Measurements from ENCODE around the gene COPA.
"Not testable (repeated sequence)": the region's sequence is repeated elsewhere in the genome, so short reads cannot be mapped to it uniquely, and the experiment has no call there.

The COPA gene

GRCh38 chr1:160342953-160343869 lies at the start of gene COPA, which contains the start of gene NCSTN:
TSS of gene COPA (minus strand) at chr1:160343250. CDS start at chr1:160343170, 80 bp downstream.
TSS of gene NCSTN (plus strand) at chr1:160343383. CDS start at chr1:160343397, 14 bp downstream.
- peak; percentile 78 for DNase-seq

DNA sequence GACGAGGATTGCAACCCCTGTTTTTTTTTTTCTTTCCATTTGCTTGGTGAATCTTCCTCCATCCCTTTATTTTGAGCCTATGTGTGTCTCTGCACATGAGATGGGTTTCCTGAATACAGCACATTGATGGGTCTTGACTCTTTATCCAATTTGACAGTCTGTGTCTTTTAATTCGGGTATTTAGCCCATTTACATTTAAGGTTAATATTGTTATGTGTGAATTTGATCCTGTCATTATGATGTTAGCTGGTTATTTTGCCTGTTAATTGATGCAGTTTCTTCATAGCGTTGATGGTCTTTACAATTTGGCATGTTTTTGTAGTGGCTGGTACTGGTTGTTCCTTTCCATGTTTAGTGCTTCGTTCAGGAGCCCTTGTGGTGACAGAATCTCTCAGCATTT lies 45.4 kb upstream of the COPA start:
- DNase-seq: not testable (repeated sequence)

GRCh38 chr1:160384812-160385211 lies 41.8 kb upstream of the COPA start:
- DNase-seq: not testable (repeated sequence)

DNA sequence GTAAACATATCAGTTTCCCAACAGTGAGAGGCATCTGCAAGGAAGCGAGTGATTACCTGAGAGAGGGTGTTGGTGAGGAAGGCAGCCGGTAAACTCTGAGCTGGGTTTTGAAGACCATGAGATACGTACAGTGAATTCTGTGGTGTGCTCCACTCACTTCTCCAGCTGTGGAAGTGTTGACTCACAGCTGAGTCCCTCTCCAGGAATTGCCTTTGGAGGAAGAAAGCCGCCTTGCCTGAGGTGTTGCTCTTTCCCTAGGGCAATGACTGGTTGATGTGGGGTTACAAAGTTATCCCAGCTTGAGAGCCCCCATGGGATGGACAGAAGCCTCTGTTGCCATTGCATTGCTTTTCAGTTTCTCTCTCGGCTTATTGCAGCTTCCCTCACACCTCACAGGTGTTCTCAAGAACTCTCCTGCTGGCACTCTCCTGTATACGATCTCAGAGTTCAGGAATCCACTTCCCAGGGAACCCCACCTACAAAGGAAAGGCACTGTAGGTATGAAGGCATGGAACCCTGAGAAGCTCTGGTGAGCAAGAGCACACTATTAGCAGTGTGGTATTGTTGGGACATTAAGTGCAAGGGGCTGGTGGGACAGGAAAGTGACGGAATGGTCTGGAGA lies 34.6 kb upstream of the COPA start:
- no peak for DNase-seq

DNA sequence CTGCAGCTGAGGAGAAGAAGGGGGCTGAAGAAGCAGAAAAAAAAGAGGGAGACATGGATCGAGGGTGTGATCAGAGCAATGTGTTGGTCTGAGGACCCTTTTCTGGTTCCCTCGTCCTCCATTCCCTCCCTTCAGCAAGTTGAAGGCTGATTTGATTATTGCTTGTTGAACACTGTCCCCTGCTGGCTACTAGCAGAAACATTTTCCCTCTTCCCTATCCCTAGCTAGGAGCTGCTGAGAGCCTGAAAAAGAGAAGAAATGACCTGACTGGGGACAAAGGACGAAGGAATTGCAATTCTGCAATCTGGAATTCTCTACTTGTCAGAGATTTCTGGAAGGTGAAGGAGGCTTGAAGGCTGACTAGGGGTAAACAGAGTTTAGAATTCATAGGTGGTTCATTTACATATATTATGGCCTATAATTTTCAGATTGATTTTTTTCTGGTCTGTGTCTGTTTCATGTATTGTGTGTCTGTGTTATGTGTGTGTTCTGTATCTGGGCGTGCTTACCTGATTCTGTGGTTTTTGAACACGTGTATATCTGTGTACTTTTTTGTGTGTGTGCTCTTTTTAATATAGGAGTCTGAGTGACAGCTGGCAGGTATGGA lies 33.6 kb upstream of the COPA start:
- DNase-seq: peak; percentile 34

GRCh38 chr1:160375788-160376524 lies 32.9 kb upstream of the COPA start:
- DNase-seq: no peak

DNA sequence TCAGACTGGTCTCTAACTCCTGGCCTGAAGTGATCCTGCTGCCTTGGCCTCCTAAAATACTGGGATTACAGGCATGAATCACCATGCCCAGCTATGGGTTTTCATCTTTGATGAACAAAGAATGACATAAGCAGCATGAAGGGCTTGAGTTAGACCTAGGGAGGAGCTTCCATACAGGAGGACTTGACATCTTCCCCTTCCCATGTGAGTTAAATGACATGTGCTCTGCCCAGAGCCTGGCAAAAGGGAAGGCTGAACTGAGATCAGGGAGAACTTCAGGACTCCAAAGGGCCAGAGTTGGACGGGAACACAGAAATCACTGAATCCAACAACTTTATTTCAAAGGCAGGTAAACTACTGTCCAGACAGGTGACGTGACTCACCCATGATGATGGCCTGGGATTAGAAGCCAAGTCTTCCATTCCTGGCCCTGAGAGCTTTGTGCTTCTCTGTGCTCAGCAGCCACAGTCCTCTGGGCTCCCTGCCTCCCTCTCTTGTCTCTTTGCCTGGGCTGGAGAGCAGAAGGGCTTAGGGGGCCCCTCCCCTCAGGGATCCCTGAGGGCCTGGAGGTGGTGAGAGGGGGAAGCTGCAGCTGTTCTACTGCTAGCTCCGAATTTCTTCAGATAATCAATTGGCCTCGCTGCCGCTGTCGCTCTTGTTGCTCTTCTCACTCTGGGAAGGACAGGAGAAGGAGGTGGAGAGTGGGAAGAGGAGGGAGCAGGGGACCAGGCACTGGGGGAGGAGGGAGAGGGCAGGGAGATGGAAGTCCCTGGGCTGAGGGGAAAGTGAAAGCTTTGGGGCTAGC lies 31.5 kb upstream of the COPA start:
- no peak for DNase-seq

- DNase-seq: no peak
Observed at GRCh38 chr1:160373696-160374095, 30.6 kb upstream of the COPA start.

DNA sequence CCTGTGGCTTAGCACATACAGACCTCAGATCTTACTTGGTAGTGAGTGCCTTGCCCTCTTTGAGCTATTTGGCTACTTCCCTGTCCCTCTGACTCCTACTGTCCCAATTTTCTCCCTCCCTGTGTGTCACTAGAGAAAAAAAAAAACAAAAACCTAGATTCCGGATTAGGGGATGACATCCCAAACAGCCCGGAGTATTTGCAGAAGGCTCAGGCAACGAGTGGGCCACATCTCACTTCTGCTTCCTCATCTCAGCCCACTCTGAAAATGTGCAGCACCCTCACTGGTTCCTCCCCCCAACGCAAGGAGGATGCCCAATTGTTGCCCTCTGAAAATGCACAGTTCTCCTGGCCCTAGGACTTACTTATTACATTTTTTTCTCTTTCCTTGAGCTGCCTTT lies 28.7 kb upstream of the COPA start:
- DNase-seq: no peak

- no peak for DNase-seq
Observed at GRCh38 chr1:160371346-160371631, 28.2 kb upstream of the COPA start.

- no peak for DNase-seq
Observed at GRCh38 chr1:160370561-160371345, 27.7 kb upstream of the COPA start.

- DNase-seq: no peak
Observed at GRCh38 chr1:160369087-160369486, 26.0 kb upstream of the COPA start.

- DNase-seq: no peak
Observed at GRCh38 chr1:160367934-160368923, 25.2 kb upstream of the COPA start.

- no peak for DNase-seq
Observed at GRCh38 chr1:160367516-160367900, 24.5 kb upstream of the COPA start.

DNA sequence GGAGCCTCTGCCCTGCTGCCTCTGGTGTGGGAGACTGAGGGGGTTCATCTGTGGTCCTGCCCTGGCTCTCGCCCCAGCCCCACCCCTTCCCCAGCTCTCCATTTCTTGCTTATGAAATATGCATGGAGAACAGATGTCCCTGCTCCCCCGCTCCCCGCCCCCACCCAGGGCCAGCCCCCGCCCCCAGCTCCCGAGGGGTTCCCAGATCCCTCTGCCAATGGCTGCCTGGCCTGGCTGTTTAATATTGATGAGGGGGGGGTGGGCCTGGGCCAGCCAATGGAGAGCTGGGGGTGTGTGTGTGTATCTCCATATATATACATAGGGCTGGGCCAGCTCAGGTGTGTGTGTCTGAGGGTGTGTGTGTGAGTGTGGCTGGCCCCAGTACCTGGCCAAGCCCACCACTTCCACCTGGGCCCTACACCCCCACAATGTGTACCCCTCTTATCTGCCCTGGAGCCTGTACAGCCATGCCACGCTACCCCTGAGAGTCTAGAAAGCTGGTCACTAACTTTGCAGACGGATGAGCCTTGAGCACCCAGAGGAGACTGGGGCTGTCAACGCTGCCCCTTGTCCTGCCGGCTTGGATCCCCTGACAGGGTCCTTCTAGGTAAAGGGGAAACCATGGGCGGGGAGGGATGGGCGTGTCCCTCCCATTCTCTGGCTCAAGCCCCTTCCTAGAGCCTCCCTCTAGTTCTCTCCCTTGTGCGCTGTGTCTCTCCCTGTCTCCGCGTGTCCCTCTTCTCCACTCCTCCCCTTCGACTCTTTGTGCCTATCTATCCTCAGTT lies 23.9 kb upstream of the COPA start, which contains the start of gene NHLH1:
TSS of gene NHLH1 (plus strand) at position 341 of the 785 bp plus-strand sequence. CDS start 3,661 bp downstream, outside the sequence.
- DNase-seq: no peak

- no peak for DNase-seq
Observed at GRCh38 chr1:160365325-160365724, 22.3 kb upstream of the COPA start.

- no peak for DNase-seq
Observed at GRCh38 chr1:160363951-160364735, 21.1 kb upstream of the COPA start.

- DNase-seq: no peak
Observed at GRCh38 chr1:160363010-160363409, 20.0 kb upstream of the COPA start.

Data from SHP77 treated with DMSO at 0.1 percent for 48 hours (cell line).